ENCODE measurements around the gene SMOC2. TPM values are rescaled to one million over a fixed set of nuclear protein-coding genes. Genes with fewer than 3 reads are reported as not detected.

The SMOC2 gene
- total RNA-seq, 1 donor from 2014 or later = 18.7 TPM

DNA sequence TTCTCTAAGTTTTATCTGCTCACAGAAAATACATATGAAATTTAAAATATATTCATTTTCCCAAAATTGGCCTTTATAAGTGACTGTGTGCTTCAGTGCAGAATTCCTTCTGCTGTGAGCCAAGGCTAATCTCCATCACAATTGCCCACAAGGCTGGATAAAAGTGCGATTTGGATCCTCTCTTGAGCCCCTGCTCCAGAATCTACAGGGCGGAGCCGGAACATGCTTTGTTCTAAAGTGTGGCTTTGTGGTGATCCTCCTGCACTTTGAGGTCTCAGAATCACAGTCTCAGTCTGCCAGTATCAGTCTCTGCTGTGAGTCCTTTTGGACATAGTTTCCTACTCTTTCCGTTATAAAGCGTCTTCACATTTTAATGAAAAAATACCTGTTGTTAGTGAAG, 28.9 kb downstream of the SMOC2 start:
- peak; percentile 18 for ATAC-seq
- no peak for DNase-seq
- intact Hi-C loops (cut with micrococcal nuclease) = no loop called here

DNA sequence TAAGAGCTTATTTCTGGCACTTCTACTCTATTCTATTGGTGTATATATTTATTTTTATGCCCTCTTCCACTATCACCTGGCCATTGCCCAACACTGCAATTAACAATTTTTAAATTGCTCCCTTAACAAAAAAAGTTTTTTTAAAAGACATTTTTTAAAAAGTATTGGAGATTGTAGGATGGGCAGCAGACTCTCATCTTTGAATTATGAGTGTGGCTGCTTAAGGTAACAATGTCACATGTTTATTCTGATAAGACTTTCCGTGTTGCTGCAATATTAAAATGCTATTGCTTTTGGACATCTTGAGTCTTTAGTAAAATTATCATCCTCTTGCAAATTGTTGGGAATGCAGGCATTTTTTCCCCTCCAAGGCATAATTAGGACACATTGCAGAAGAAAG, 31.4 kb downstream of the SMOC2 start:
- DNase-seq (no peak), ATAC-seq (no peak)
- intact Hi-C loops (cut with micrococcal nuclease) = no loop called here

DNA sequence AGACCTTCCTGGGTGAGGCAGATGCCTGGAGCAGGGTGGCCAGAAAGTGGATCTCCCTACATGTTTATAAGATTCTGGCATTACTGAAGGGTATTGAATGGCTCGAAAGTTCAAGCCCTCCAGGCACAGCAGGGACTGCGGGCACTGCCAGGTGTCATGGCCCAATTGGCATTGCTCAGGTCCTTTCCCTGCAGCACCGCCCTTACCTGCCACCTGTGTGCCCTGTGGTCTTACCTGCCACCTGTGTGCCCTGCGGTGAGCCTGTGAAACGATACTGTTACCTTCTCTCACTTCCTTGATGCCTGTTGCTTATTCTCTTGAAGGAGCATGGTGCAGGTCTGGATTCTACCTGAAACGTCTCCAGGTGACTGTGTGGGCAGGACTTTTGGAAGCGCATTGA, 32.2 kb downstream of the SMOC2 start:
- DNase-seq (no peak), ATAC-seq (no peak)
- intact Hi-C loops (cut with micrococcal nuclease) = no loop called here

DNA sequence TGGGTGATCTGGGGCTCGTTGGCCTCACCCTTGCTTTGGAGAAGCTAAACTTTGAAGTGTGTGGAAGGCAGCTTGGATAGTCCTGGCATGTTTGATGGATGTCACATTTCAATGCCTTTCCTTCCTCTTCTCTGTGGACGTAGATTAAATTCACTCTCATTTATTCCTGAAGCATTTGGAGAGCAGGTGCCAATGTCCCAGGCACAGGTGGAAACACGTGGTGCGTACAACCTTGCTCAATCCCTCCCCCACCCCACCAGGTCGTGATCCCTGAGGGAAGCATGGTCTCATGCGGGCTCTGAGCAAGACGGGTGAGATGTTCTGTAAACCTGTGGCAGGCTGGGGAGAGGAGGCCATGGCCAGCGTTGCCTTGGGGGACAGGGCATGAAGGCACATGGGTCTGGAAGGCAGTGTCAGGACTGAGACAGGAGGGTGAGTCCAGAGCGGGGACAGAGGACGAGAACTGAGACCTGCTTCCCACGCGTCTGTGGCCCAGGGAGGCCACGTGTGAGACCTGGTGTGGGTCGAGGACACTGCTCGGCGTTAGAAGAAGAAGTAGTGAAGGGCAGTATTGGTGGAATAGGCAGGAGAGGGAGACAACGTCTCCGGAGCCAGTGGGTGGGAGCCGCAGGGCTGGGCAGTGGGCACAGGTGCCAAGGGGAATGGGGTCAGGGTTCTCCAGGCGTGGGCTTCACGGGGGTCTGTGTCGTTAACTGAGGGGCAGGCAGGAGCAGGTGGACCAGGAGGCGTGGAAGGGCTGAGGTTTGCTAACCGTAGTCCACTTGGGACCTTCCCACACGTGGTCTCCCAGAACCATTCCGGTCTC, 34.4 kb downstream of the SMOC2 start:
- ATAC-seq = no peak
- intact Hi-C loops (cut with micrococcal nuclease) = no loop called here
- no peak for DNase-seq

DNA sequence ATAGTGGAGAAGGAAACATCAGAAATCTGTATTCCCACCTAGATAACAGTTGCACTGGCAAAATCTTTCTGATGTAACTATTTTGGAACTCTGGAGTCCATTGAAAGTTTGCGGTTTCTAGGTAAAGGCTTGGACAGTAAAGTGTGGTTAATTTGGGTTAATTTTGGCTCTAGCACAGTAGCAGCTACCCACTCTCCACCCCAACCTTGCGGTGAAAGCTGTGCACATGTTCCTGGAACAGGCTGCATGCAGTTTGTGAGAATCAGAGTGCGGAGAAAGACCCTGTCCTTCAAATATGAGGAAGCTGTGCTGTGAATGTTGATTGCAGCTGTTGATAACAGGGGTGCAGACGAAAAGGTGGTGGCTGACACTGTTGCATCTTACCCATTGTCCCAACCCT, 38.4 kb downstream of the SMOC2 start:
- ATAC-seq = no peak
- no peak for DNase-seq
- intact Hi-C loops (cut with micrococcal nuclease) = no loop called here

DNA sequence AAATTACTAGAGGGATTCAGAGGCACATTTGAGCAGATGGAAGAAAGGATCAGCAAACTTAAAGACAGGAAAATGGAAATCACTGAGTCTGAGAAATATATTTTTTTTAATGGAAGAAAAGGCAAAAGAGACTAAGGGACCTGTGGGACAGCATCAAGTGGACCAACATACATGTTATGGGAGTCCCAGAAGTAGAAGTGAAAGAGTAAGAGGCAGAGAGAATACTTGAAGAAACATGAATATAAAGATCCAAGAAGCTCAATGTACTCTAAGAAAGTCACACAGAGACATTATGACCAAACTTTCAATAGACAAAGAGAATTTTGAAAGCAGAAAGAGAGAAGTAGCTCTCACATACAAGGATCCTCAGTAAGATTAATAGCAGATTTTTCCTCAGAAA, 39.5 kb downstream of the SMOC2 start:
- no peak for DNase-seq
- no peak for ATAC-seq
- intact Hi-C loops (cut with micrococcal nuclease) = no loop called here

DNA sequence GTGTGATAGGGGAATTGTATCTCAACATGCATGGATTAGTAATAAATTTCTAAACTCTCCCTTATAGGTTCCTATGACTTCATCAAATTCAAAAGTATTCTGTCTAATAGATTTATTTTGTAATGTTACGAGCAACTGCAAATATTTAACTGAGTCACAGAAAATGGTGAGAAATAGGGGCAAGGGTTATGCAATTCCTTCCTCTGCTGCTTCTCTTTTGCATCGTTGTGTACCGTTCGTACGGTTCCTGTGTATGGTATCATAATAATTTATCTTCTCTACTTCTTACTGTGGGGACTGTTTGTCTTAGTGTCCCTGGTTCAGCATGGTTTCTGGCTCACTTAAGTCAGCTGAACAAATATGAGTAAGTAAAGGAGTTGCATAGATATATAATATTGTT, 44.8 kb downstream of the SMOC2 start:
- intact Hi-C loops (cut with micrococcal nuclease) = no loop called here
- DNase-seq (no peak), ATAC-seq (no peak)

DNA sequence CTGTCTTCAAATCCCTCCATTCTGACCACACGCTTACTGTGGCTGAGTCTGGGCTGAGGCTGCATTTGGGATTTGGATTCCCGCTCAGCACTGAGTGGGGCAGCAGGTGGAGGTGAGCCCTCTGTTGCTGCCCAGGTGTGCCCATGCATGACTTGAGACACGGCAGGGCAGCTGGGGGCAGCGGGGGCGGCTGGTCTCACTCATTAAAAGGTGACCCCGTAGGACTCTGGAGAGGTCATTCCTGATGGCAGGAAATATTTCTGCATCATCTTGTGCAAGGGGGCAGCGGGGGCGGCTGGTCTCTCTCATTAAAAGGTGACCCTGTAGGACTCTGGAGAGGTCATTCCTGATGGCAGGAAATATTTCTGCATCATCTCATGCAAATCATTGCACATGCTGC, 49.8 kb downstream of the SMOC2 start:
- intact Hi-C loops (cut with micrococcal nuclease) = no loop called here
- DNase-seq = no peak
- no peak for ATAC-seq

DNA sequence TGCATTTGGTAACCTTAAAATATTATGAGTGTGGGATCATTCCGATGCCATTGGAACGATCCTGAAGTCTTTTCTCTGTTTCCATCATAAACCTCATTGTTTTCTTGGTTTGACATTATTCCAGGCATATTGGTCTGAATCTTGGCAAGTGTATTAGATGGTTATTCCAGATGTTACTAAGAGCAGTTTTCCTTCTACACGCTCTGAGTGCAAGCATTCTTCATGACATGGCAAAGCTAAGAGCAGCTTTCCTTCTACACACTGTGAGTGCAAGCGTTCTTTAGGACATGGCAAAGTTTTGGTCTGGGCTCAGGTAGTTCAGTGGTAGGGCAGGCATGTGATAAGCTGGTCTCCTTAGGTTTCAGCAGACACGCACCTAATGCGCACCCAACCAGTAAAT, 53.0 kb downstream of the SMOC2 start:
- intact Hi-C loops (cut with micrococcal nuclease) = no loop called here
- DNase-seq (no peak), ATAC-seq (peak; percentile 53)

DNA sequence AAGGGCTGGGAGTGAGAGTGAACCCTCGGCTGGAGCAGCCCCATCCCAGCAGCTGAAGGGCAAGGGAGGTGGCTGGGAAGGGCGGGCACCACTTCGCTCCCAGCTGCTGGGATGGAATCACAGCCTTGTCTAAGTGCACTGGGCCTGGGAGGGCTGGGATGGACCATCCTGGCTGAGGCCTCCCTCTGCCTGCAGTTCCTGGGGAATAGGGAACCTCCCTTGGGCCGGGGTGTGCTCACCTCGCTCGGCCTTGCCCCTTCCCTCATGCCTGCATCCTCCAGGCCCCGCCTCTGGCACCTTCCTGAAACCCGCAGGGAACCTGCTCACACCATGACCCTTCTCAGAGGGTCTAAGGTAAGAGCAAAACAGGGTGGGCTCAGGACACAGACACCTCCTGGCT, 53.7 kb downstream of the SMOC2 start:
- DNase-seq = no peak
- no peak for ATAC-seq
- intact Hi-C loops (cut with micrococcal nuclease) = no loop called here

DNA sequence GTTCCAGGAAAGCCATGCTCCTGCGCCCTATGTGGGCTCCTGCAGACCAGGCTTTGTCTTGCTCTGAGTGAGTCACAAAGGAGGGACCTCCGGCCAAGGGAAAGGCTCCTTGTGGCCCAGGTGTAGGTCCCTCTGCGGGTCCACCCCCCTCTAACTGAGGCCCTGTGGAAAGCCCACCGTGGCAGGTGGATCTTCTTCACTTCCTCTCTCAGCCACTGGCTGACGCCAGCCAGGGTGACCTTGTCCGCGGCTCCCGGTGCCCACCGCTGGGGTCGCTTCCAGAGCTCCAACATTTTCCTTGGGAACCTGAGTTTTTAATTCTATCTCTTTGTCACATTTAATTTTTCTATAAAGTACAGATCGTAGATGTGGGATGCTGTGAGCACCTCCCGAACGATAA, 54.1 kb downstream of the SMOC2 start:
- no peak for ATAC-seq
- DNase-seq = no peak
- intact Hi-C loops (cut with micrococcal nuclease) = no loop called here

DNA sequence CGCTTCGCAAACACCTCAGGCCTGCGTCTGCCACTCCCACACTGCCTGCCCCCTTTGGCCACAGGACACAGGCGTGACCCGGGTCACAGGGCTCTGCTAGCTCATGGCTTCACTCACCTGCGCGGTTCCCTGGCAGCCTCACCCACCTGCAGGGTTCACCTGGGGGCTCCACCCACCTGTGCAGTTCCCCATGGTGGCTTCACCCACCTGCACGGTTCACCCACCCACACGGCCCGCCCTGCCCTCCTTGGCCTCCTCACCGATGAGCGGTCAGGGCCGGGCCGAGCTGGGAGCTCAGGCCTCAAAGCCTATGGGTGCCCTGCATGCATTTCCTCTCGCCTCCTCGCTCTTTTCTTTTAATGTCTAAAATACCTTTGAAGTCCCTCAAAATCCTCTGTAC, 54.7 kb downstream of the SMOC2 start:
- no peak for DNase-seq
- ATAC-seq = no peak
- intact Hi-C loops (cut with micrococcal nuclease) = no loop called here

DNA sequence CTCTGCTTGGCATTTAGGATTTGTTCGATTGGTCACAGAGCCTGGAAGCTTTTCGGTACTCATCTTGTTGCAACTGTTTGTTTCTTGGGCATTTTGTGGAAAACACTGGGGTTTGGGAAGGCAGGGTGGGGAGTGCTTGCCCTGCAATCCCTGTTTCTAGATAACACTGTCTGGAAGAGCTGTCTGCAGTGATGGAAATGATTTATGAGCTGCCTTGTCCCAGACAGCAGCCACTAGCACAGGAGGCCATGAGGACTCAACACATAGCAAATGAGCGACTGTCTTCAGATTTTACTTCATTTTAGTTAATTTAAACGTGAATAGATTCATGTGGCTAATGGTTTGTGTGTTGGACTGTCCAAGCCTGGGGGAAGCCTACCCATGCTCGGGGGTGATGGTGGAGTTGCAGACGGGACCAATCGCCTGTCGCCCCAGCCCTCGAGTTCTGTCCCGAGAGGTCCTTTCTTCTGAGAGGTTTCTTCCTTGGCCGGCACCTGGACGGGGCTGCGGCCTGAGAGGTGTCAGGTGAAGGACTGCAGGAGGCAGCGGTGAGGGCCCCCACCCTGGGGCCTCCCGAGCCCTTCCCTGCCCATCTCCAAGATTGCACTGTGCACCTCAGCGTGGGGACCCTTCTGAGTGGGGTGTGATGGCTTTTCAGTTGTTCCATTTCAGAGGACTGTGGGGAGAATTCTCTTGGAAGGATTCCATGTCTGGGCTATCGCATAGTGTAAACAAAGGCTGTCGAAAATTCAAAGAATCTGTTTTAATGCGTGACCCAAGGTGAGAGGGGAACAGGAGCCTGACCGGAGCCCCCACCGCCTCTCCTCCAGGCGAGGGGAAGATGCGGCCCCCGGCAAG, 55.4 kb downstream of the SMOC2 start:
- ATAC-seq (no peak), DNase-seq (no peak)
- intact Hi-C loops (cut with micrococcal nuclease) = no loop called here

DNA sequence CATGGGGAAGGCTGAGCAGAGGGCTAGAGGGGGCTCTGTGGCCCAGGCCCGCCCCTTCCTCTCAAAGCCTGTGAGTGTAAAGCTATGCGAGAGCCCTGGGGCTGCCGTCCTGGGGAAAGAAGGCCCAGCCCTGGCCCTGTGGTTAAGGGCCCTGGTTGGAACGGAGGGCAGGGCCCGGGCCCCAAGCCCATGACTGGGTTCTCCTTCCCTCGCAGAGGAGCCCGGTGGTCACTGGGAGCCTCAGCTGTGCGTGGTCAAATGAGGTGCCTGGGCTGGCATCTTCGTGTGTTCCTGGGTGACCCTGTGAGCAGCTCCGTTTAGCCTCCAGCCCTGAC, 56.0 kb downstream of the SMOC2 start:
- DNase-seq (no peak), ATAC-seq (no peak)

DNA sequence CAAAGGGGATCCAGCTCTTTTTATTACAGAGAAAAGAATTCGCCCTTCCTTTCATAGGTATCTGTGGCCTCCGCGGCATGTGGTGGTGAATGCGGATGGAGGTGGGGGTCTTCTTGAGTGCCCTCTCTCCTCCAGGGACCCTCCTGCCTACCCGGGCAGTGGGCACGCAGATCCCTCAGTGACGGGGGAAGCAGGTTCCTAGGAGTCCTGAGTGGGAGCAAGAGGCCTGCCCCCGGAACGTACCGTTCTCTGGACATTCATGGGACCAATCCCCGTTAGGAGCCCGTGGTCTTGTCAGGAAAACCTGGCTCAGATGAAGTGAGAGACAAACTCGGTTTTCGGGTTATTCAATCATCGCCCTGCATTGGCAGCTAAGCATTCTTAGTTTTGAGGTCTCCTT, 56.4 kb downstream of the SMOC2 start:
- intact Hi-C loops (cut with micrococcal nuclease) = no loop called here
- DNase-seq (no peak), ATAC-seq (no peak)

More for the DNA sequence above, 56.0 kb downstream of the SMOC2 start:
- intact Hi-C loops (cut with micrococcal nuclease) = no loop called here

DNA sequence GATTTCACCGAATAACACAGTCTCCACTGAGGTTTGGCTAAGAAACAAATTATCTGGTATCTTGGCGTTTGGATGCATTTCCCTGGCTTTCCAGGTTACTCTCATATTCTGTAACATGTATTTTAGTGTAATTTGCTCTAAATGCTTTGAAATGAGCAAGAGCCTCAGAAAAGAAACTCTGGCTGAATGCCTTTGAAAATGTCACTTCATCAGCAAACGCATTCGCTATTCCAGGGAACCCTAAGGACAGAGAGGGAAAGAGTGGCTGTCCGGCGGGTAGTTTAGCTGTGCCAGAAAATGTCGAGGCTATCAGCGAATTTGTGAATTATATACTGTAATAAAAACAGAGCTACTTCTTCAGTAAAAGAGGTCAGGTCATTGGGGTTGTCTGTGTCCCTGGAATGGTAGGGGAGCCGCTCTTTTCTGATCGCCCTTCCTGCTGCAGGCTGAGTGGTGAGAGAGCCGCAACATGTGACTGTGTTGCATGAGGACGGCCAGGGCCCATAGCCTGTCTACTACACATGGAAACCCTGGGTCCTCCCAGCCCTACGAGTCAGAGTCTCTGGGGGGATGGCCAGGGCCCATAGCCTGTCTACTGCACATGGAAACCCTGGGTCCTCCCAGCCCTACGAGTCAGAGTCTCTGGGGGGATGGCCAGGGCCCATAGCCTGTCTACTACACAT, 57.3 kb downstream of the SMOC2 start:
- intact Hi-C loops (cut with micrococcal nuclease) = no loop called here
- DNase-seq (no peak), ATAC-seq (no peak)

DNA sequence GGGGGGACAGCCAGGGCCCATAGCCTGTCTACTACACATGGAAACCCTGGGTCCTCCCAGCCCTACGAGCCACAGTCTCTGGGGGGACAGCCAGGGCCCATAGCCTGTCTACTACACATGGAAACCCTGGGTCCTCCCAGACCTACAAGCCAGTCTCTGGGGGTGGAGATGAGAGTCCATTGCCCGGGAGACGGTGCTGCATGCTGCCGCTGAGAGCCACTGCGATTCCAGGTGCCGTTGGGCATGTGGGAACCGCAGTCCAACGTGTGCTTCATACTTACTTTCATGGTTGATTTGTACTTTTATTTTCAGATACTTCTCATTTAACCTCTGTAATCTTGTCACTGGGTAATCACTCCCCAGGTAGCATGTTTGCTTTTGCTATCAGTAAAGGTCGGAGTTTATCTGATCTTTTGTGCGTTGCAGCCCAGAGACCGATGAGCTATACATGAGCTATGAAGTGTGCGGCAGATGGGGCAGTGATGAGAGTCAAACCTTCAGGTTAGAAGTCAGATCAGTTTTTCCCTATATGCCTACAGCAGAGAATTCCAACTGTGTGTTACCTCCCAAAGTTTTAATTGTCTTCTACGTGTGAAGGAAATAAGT, 58.2 kb downstream of the SMOC2 start:
- intact Hi-C loops (cut with micrococcal nuclease) = no loop called here
- ATAC-seq (no peak), DNase-seq (no peak)

DNA sequence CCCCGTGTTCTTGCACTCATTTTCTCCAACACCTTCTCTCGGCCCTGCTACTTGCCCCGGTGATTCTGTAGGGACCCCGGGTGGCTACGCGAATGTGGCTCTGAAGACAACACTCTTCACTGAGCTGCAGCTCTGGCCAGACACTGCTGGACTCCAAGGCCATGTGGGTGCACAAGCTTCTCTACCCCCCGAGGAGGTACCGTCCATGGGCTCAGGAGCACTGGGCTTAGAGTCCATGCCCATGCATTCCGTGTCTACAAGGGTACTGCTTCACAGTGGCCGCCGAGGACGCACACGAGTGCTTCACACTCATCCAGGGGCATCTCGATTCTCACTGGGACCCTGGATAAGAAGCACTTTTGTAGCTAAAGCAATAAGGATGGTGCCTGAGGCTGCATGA, 59.5 kb downstream of the SMOC2 start:
- no peak for DNase-seq
- ATAC-seq = no peak

DNA sequence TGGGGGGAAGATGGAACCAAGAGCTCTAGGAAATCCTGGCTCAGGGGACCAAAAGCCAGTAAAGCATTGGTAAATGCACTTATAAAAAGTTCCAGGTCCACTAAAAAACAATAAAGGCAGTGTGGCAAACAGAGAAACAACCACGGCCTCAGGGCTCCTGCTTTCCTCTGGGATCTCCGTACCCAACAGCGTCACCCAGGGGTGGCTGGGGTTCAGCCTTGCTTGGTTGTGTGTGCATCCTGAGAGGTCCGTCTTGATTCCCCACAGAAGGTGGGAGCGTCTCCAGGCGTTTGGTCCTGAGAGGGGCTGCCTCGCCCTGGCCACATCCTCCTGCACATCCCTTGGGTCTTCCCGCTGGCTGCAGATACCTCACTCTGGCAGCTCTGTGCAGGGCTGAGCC, 60.6 kb downstream of the SMOC2 start:
- intact Hi-C loops (cut with micrococcal nuclease) = no loop called here
- no peak for DNase-seq
- no peak for ATAC-seq

More for the DNA sequence above, 59.5 kb downstream of the SMOC2 start:
- intact Hi-C loops (cut with micrococcal nuclease) = no loop called here

DNA sequence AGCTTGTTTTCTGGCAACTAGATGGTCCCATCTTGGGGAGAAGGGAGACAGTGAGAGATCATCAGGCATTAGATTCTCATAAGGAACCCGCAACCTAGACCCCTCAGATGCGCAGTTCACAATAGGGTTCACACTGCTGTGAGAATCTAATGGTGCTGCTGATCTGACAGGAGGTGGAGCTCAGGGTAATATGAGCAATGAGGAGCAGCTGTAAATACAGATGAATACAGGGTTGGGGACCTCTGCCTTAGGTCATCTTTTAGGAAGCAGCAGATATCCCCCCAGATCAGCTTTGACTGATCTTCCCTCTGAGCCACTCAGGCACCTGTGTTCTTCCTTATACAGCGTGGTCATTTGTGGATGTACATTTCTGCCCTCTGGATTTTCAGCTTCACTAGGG, 63.4 kb downstream of the SMOC2 start:
- DNase-seq = no peak
- intact Hi-C loops (cut with micrococcal nuclease) = no loop called here
- ATAC-seq = no peak

Data from left ventricle myocardium superior (tissue), 1 donor.